ENCODE data around the gene RBM48.

The RBM48 gene

GRCh38 chr7:92546856-92547497 is 18.4 kb downstream of the RBM48 start:
- peak; percentile 29 for DNase-seq

GRCh38 chr7:92547579-92547978 is 19.0 kb downstream of the RBM48 start:
- no peak for DNase-seq

- DNase-seq, result no peak
These were observed 21.6 kb downstream of the RBM48 start for GRCh38 chr7:92550194-92550593.

GRCh38 chr7:92557249-92557648 is 28.7 kb downstream of the RBM48 start:
- no peak for DNase-seq

- no peak for DNase-seq
These were observed 29.3 kb downstream of the RBM48 start for GRCh38 chr7:92557808-92558362.

- DNase-seq, result no peak
These were observed 32.0 kb downstream of the RBM48 start for GRCh38 chr7:92560602-92561001.

- DNase-seq, result no peak
These were observed 34.8 kb downstream of the RBM48 start for GRCh38 chr7:92563345-92563744.

- DNase-seq, result no peak
These were observed 38.9 kb downstream of the RBM48 start for GRCh38 chr7:92567460-92567859.

GRCh38 chr7:92569137-92569536 is 40.5 kb downstream of the RBM48 start:
- DNase-seq, result no peak

- DNase-seq, result no peak
These were observed 47.7 kb downstream of the RBM48 start for GRCh38 chr7:92576296-92576695.

- no peak for DNase-seq
These were observed 54.4 kb downstream of the RBM48 start for GRCh38 chr7:92582948-92583347.

- no peak for DNase-seq
These were observed 56.4 kb downstream of the RBM48 start for GRCh38 chr7:92584953-92585352.

- no peak for DNase-seq
These were observed 57.8 kb downstream of the RBM48 start for GRCh38 chr7:92586403-92586802.

GRCh38 chr7:92586841-92587240 is 58.2 kb downstream of the RBM48 start:
- DNase-seq, result no peak
